ENCODE measurements around the gene GGN.

DNA sequence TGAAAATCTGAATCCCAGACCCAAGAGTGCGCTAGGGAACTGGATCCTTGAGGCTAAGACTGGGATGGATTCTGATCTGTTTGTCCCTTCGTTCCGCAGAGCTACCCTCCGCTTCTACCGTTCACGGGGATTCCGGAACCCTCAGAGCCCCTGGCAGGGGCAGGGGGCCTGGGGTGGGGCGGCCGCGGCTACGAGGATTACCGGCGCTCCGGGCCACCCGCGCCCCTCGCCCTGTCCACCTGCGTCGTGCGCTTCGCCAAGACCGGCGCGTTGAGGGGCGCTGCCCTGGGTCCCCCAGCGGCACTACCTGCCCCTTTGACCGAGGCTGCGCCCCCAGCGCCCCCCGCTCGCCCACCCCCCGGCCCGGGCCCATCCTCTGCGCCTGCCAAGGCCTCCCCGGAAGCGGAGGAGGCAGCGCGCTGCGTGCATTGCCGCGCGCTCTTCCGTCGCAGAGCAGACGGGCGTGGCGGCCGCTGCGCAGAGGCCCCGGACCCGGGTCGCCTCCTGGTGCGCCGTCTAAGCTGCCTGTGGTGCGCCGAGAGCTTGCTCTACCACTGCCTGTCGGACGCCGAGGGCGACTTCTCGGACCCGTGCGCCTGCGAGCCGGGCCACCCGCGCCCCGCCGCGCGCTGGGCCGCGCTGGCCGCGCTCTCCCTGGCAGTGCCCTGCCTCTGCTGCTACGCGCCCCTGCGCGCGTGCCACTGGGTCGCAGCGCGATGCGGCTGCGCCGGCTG is 7.7 kb upstream of the GGN start:
- TF ChIP-seq, protein P1, sequence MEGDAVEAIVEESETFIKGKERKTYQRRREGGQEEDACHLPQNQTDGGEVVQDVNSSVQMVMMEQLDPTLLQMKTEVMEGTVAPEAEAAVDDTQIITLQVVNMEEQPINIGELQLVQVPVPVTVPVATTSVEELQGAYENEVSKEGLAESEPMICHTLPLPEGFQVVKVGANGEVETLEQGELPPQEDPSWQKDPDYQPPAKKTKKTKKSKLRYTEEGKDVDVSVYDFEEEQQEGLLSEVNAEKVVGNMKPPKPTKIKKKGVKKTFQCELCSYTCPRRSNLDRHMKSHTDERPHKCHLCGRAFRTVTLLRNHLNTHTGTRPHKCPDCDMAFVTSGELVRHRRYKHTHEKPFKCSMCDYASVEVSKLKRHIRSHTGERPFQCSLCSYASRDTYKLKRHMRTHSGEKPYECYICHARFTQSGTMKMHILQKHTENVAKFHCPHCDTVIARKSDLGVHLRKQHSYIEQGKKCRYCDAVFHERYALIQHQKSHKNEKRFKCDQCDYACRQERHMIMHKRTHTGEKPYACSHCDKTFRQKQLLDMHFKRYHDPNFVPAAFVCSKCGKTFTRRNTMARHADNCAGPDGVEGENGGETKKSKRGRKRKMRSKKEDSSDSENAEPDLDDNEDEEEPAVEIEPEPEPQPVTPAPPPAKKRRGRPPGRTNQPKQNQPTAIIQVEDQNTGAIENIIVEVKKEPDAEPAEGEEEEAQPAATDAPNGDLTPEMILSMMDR (IDR thresholded peaks at IDR 0.05): no peak
- no peak for TF ChIP-seq POLR2A (IDR thresholded peaks at IDR 0.05)

All from testis (tissue), 2 donors.